ENCODE data around the gene KCNH4. TPM values are rescaled to one million over a fixed set of nuclear protein-coding genes. Genes with fewer than 3 reads are reported as not detected.

The KCNH4 gene
- total and polyA plus RNA-seq, 2 of the 13 experiments (the other 11 are each of a cell fraction or from before 2014, with no cell fraction given) = 0.01 to 0.09 TPM

- TF ChIP-seq ZNF362 (CRISPR knock-in tag; IDR thresholded peaks at IDR 0.05; ENCODE audit: borderline replicate concordance) (no peak), THYN1 (CRISPR knock-in tag; IDR thresholded peaks at IDR 0.05; ENCODE audit: borderline replicate concordance, low read depth) (no peak), ZNF646 (CRISPR knock-in tag; IDR thresholded peaks at IDR 0.05) (no peak), HDAC6 (IDR thresholded peaks at IDR 0.05; ENCODE audit: low read depth, low read length) (no peak), HNF4G (IDR thresholded peaks at IDR 0.05; ENCODE audit: borderline replicate concordance, low read depth, low read length) (peak; percentile 20; the same call in 1 of the 2 replicates), HNF4G (CRISPR knock-in tag; IDR thresholded peaks at IDR 0.05; ENCODE audit: borderline replicate concordance, low read depth) (no peak), KDM3A (CRISPR knock-in tag; IDR thresholded peaks at IDR 0.05; ENCODE audit: low read depth) (no peak), FOXM1 (CRISPR knock-in tag; IDR thresholded peaks at IDR 0.05) (no peak), TAF1 (CRISPR knock-in tag; IDR thresholded peaks at IDR 0.05) (no peak), ZNF7 (CRISPR knock-in tag; IDR thresholded peaks at IDR 0.05) (no peak), MAFG (CRISPR knock-in tag; IDR thresholded peaks at IDR 0.05) (no peak), U2AF2 (IDR thresholded peaks at IDR 0.05; ENCODE audit: low read depth, low read length) (no peak), ZBTB25 (CRISPR knock-in tag; IDR thresholded peaks at IDR 0.05) (no peak), MXI1 (IDR thresholded peaks at IDR 0.05; ENCODE audit: borderline replicate concordance, low read depth, low read length) (no peak; the same call in 2 of the 3 replicates), HMGXB3 (CRISPR knock-in tag; IDR thresholded peaks at IDR 0.05; ENCODE audit: borderline replicate concordance) (no peak), ZNF451 (CRISPR knock-in tag; IDR thresholded peaks at IDR 0.05) (no peak)
These were observed 26.8 kb downstream of the KCNH4 start (continued) for GRCh38 chr17:42153919-42154742.

Data from HepG2 (cell line).